Epithelial cell of proximal tubule (primary cell): Measurements from ENCODE around the gene PGAM4. TPM values are rescaled to one million over a fixed set of nuclear protein-coding genes. Genes with fewer than 3 reads are reported as not detected.
"Not testable (repeated sequence)": the region's sequence is repeated elsewhere in the genome, so short reads cannot be mapped to it uniquely, and the experiment has no call there.

ENCODE experiments used
- DNase-seq: peaks from one replicate; pipeline ENCODE4 v3.0.0-alpha.2; 2011; ENCODE audit warnings: low read depth
- H3K4me3 ChIP-seq: 2 replicates; pipeline ENCODE4 v1.5.1; 2011; ENCODE audit warnings: low read depth, mild to moderate bottlenecking, low read length
- total RNA-seq: library from RNA; depleted of rRNA; stranded (reverse); fragments of >200 nt; gene quantifications from 2 replicates; pipeline ENCODE4 v1.2.3, GENCODE V29; 2015
- TF ChIP-seq, protein P1 (sequence below): conservative IDR thresholded peaks from 2 replicates; pipeline ENCODE4 v1.5.1; 2012; ENCODE audit warnings: low read depth, mild to moderate bottlenecking, low read length

Gene PGAM4
- total RNA-seq, 1 donor from 2014 or later: 0.52 TPM

DNA sequence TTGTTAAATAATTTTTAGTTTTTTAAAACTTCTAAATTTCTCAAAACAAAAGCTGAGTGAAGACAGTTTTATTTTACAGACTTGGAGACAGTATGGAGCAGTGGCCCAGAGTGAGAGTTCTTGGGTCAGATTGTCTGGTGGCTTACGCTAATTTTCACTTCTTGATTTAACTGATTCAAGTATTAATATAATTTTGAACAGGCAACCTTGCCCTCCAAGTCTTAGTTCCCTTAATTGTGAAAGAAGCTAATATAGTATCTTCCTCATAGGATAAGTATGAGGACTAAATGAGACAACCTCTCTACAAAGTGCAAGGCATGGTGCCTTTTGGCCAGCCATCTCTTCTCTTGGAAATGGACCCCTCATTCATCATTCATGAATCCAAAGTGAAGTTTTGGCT lies 33.6 kb downstream of the PGAM4 start:
- TF ChIP-seq, protein P1, sequence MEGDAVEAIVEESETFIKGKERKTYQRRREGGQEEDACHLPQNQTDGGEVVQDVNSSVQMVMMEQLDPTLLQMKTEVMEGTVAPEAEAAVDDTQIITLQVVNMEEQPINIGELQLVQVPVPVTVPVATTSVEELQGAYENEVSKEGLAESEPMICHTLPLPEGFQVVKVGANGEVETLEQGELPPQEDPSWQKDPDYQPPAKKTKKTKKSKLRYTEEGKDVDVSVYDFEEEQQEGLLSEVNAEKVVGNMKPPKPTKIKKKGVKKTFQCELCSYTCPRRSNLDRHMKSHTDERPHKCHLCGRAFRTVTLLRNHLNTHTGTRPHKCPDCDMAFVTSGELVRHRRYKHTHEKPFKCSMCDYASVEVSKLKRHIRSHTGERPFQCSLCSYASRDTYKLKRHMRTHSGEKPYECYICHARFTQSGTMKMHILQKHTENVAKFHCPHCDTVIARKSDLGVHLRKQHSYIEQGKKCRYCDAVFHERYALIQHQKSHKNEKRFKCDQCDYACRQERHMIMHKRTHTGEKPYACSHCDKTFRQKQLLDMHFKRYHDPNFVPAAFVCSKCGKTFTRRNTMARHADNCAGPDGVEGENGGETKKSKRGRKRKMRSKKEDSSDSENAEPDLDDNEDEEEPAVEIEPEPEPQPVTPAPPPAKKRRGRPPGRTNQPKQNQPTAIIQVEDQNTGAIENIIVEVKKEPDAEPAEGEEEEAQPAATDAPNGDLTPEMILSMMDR: no peak
- no peak overlapping the region for H3K4me3 ChIP-seq
- no peak for DNase-seq

DNA sequence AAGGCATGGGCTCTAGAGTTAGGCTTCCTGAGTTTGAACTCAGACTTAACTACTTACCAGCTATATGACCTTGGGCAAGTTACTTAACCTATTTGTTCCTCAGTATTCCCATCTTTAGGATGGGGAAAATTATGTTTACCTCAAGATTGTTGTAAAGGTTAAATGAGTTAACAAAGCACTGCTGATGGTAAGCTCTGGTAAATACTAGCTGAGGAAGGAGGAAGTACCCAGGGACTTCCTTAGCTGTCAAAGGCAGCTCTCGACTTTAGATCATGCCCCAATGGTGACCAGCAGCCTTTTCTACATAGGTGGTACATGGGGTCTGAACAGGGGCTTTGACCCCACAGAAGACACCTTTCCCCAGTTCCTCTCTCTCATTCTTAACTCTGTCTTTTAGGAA lies 38.9 kb downstream of the PGAM4 start:
- no peak overlapping the region for H3K4me3 ChIP-seq
- no peak for DNase-seq
- TF ChIP-seq, protein P1: no peak

DNA sequence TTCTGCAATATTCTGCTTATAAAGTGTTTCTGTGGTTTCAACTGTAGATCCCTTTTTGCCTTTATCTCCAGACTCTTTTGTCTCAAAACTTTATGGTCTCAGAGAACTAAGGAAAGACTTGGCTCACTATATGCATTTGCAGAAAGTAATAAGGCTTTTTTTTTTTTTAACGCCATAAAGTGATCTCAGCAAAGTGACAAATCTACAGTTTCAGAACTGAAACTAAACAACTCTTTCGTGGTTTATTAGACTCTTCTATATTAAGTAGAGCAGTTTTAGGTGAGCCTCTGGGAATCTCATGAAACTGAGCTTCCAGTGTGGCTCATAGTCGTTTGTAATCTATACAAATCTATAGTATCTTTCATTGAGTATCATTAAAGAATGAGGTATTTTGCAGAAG lies 43.7 kb downstream of the PGAM4 start:
- DNase-seq: no peak
- no peak overlapping the region for H3K4me3 ChIP-seq
- TF ChIP-seq, protein P1: no peak

DNA sequence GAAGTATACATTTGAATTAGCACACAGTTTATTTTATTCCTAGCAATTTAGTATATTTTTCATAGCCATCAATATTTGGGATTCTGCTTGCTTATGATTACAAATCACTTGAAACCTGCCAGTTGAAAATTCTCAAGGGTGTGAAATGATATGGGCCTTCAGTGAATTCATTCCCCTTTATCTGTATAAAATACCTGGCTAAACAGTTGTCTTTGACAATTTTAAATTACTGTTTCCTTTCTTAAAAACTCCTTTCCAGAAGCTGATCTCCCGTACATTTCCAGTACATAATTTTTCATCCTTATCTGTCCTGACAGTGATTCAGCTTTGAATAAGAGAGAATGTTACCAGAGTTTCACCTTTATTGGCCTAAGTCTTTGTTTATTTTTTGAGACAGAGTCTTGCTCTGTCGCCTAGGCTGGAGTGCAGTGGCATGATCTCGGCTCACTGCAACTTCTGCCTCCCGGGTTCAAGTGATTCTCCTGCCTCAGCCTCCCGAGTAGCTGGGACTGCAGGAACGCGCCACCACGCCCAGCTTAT lies 45.0 kb downstream of the PGAM4 start:
- DNase-seq: no peak
- no peak overlapping the region for H3K4me3 ChIP-seq
- TF ChIP-seq, protein P1: no peak

DNA sequence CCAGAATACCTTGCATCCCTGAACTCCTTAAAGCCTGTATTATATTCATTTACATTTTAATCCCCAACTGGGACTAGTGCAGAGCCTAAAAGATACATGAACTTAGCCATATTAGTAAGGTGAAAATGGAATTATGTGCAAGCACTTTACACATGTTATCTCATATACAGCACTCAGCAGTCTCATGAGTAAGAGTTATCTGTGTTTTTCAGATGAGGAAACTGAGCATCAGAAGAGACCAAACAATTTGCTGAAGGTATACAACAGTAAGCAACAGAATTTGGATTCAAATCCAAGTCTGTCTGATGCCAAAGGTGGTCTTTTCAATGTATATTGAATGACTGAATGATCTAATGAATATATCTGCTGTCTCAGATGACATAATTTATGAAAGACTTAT lies 46.7 kb downstream of the PGAM4 start:
- no peak overlapping the region for H3K4me3 ChIP-seq
- TF ChIP-seq, protein P1: no peak
- DNase-seq: no peak

DNA sequence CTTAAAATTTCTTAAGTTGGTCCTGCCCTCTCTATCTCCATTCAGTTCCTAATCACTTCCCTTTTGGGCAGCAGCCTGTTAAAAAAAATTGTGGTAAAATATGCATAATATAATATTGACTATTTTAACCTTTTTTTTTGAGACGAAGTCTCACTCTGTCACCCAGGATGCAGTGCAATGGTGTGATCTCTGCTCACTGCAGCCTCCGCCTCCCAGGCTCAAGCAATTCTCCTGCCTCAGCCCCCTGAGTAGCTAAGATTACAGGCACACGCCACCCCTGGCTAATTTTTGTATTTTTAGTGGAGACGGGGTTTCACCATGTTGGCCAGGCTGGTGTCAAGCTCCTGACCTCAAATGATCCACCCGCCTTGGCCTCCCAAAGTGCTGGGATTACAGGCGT lies 50.1 kb downstream of the PGAM4 start:
- not testable (repeated sequence) for H3K4me3 ChIP-seq, DNase-seq

DNA sequence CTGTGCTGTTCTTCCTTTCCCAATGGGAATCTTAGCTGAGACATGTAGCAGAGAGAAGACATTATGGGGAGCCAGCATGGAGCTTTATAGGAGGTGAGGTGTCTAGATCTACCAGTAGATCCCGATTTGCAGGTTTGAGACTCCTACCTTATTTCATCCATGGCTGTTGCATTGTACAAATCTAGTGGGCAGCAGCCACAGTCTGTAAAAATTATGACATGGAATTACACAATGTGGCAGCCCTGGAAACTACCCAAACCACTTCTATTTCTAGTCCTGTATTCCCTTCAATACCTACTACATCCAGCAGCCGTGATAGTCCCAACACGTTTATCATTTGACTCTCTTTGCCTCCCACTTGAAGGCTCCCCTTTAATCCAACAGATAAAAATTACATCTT lies 50.9 kb downstream of the PGAM4 start:
- H3K4me3 ChIP-seq: no peak overlapping the region
- DNase-seq: no peak
- TF ChIP-seq, protein P1: no peak

Other genes starting within 250 kb of the PGAM4 start
- gene ATRX, start 183.4 kb downstream of the PGAM4 start, total RNA-seq: 32.2 and 35.3 TPM in 2 replicates
- 40.5 and 61.6 TPM in 2 replicates for gene MAGT1, start 74.2 kb downstream of the PGAM4 start, total RNA-seq
- 285 and 410 TPM in 2 replicates for gene COX7B, start 70.2 kb downstream of the PGAM4 start, total RNA-seq
- gene ATP7A, start 58.9 kb downstream of the PGAM4 start, total RNA-seq: 2.4 and 3.9 TPM in 2 replicates
- gene PGK1, start 134.6 kb upstream of the PGAM4 start, total RNA-seq: 323 and 729 TPM in 2 replicates
- 18.6 and 65.7 TPM in 2 replicates for gene TAF9B, start 170.0 kb upstream of the PGAM4 start, total RNA-seq